Endothelial cell (in vitro differentiated cells): ENCODE measurements around the gene AKAP13. TPM values are rescaled to one million over a fixed set of nuclear protein-coding genes. Genes with fewer than 3 reads are reported as not detected.
A peak's percentile ranks its signal among the peaks of the same experiment; 100 is the strongest.

Source experiments
- DNase-seq: peaks from one replicate; pipeline ENCODE4 v3.0.0; 2021; ENCODE audit warnings: low spot score
- H3K27ac Mint-ChIP-seq: one replicate; pipeline ENCODE4 v1.8.0; 2021; ENCODE audit warnings: mixed read lengths, inconsistent platforms; ENCODE audit not compliant: unreplicated experiment
- H3K27me3 Mint-ChIP-seq: one replicate; pipeline ENCODE4 v1.8.0; 2021; ENCODE audit warnings: mild to moderate bottlenecking, moderate library complexity, mixed read lengths, inconsistent platforms; ENCODE audit not compliant: unreplicated experiment
- H3K36me3 Mint-ChIP-seq: one replicate; pipeline ENCODE4 v1.8.0; 2021; ENCODE audit warnings: mild to moderate bottlenecking, low read depth, mixed read lengths, inconsistent platforms; ENCODE audit not compliant: unreplicated experiment
- H3K4me1 Mint-ChIP-seq: one replicate; pipeline ENCODE4 v1.8.0; 2021; ENCODE audit warnings: mild to moderate bottlenecking, mixed read lengths, inconsistent platforms; ENCODE audit not compliant: unreplicated experiment
- H3K4me3 Mint-ChIP-seq: one replicate; pipeline ENCODE4 v1.8.0; 2021; ENCODE audit warnings: mild to moderate bottlenecking, mixed read lengths, inconsistent platforms; ENCODE audit not compliant: unreplicated experiment
- H3K9me3 Mint-ChIP-seq: one replicate; pipeline ENCODE4 v1.8.0; 2021; ENCODE audit warnings: mixed read lengths, inconsistent platforms; ENCODE audit not compliant: unreplicated experiment
- total RNA-seq: library from RNA; stranded (reverse); fragmentation: NEBNext Ultra II Directional; extraction: Animal tissue kit (Norgen Biotek cat#: 25700); gene quantifications from one replicate; pipeline ENCODE4 v1.2.1, GENCODE V29; 2021; ENCODE audit not compliant: unreplicated experiment
- TF ChIP-seq, protein P1 (sequence below): fragments of 200-600 bp; sonication (generic); IDR thresholded peaks from one replicate; pipeline ENCODE4 v1.5.0; 2021; ENCODE audit warnings: antibody characterized with exemption; ENCODE audit not compliant: unreplicated experiment

Gene AKAP13
- total RNA-seq, 1 donor from 2014 or later: 249 TPM

DNA sequence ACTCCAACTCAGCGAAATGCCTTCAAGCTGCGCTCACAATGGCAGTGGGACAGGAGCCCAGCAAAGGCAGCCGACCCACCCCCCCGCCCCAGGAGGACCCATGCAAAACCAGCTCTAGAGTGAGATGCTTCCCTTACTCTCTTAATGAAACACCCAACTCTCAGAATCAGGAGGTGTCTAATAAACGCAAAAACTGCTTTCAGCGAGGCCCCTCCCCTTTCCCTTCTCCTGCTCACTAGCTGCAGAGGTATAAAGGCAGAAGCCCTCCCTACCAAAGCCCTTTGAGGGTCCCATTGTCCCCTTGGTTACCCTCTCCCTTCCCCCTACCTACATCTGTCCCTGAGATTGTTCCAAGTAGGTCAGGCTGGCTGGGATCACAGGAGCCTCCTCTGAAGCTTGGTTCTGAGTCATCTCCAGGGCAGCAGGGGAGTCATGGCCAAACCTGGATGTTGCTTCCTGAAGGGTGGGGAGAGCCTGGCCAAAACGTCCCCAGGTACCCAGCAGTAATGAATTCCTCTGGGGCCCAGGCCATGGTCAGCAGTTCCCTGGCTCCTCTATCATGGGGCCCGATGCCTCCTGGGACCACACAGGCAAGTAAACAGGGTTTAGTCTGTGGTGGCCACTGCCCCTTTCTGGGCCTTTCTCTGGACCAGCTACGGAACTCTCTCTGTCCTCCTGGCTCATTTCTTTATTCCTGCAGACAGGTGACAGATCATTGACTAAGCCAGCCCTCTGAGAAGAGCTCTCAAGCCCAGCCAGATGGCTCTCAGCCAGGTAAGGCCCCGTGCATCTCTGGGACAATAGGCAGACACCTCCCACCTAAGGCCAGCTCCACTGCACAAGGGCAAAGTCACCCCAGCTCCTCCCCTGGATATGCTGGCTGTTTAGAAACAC lies 405.7 kb downstream of the AKAP13 start:
- peak overlapping the region; percentile 64 for H3K27ac Mint-ChIP-seq
- H3K9me3 Mint-ChIP-seq: no peaks in the 10 kb centered on the region
- H3K36me3 Mint-ChIP-seq: peaks cover 5% of the 10 kb centered on the region
- H3K4me1 Mint-ChIP-seq: peaks cover 25% of the 10 kb centered on the region
- H3K27me3 Mint-ChIP-seq: peaks cover 4% of the 10 kb centered on the region
- TF ChIP-seq, protein P1, sequence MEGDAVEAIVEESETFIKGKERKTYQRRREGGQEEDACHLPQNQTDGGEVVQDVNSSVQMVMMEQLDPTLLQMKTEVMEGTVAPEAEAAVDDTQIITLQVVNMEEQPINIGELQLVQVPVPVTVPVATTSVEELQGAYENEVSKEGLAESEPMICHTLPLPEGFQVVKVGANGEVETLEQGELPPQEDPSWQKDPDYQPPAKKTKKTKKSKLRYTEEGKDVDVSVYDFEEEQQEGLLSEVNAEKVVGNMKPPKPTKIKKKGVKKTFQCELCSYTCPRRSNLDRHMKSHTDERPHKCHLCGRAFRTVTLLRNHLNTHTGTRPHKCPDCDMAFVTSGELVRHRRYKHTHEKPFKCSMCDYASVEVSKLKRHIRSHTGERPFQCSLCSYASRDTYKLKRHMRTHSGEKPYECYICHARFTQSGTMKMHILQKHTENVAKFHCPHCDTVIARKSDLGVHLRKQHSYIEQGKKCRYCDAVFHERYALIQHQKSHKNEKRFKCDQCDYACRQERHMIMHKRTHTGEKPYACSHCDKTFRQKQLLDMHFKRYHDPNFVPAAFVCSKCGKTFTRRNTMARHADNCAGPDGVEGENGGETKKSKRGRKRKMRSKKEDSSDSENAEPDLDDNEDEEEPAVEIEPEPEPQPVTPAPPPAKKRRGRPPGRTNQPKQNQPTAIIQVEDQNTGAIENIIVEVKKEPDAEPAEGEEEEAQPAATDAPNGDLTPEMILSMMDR: no peak
- no peak overlapping the region for H3K4me3 Mint-ChIP-seq
- DNase-seq: no peak

DNA sequence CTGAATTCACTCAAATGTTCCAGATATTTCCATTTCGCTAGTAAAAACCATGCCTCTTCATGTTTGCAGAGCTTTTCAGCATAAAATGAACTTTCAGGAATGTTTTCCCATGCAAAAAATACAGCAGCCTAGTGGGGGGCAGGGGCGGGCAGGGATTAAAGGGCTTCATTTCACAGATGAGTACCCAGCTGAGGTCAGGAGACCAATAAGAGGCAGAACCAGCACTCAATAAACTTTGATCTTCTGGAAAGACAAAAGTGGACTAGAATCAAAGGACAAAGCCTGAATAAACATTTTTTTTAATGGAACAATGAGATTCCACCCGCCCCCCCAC lies 406.3 kb downstream of the AKAP13 start:
- Mint-ChIP-seq H3K9me3 (no peaks in the 10 kb centered on the region), H3K4me1 (peaks cover 25% of the 10 kb centered on the region), H3K4me3 (no peak overlapping the region), H3K27me3 (peaks cover 4% of the 10 kb centered on the region), H3K36me3 (peaks cover 5% of the 10 kb centered on the region), H3K27ac (no peak overlapping the region)
- no peak for DNase-seq
- TF ChIP-seq, protein P1: no peak

DNA sequence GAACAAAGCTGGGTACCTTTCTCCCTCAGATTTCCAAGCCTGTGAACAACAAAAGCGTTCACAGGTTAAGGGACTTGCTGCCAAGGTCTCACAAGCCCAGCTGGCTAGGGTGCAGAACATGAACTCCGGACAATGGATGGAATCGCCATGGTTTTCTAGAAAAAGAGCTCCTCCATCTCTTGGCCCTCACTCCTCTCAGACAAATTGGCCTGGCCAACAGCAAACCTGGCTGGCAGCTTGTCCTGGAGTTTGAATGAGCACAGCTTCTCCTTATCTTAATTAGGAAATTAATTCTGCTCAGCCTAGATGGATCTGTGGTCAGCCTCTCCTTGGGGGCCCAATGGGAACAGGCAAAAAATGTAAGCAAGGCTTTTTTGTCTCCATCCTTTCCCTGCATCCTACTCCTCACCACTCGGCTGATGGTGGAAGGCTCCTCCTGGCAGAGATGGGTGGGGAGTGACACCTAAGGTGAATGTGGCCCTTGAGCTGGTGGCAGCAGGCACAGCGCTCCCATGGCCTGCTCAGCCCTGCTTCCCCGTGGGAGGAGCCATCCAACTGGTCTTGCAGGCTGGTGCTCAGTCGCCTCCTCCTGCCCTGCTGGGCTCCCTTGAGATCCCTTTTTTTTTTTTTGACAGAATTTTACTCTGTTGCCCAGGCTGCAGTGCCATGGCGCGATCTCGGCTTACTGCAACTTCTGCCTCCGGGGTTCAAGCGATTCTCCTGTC lies 408.5 kb downstream of the AKAP13 start:
- no peak for DNase-seq
- Mint-ChIP-seq H3K4me3 (no peak overlapping the region), H3K27me3 (peaks cover 4% of the 10 kb centered on the region), H3K36me3 (peaks cover 13% of the 10 kb centered on the region), H3K4me1 (peaks cover 30% of the 10 kb centered on the region), H3K9me3 (no peaks in the 10 kb centered on the region), H3K27ac (no peak overlapping the region)
- TF ChIP-seq, protein P1: no peak

DNA sequence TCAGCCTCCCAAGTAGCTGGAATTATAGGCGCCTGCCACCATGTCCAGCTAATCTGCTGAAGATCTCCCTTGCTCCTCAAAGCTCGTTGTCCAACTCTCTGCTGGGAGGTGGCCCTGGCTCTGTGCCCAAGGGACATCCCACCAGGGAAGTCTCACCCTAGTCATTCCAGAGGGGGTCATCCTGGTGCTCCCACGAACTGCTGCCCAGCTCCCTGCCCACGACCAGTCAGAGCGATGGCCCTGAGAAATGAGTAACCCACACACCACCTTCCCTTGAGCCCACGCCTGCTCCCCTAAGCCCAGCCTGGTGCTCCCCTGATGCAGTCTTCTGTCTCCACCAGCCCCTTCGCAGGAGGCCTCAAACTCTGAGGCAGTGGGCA lies 409.1 kb downstream of the AKAP13 start:
- H3K27ac Mint-ChIP-seq: no peak overlapping the region
- H3K9me3 Mint-ChIP-seq: no peaks in the 10 kb centered on the region
- H3K4me1 Mint-ChIP-seq: peaks cover 30% of the 10 kb centered on the region
- TF ChIP-seq, protein P1: no peak
- H3K27me3 Mint-ChIP-seq: peaks cover 4% of the 10 kb centered on the region
- no peak overlapping the region for H3K4me3 Mint-ChIP-seq
- H3K36me3 Mint-ChIP-seq: peaks cover 13% of the 10 kb centered on the region
- no peak for DNase-seq
